Retina (tissue), 1 donor: Measurements from ENCODE around the gene MEIOSIN.
"Not testable (repeated sequence)": the region's sequence is repeated elsewhere in the genome, so short reads cannot be mapped to it uniquely, and the experiment has no call there.

Experiments
- DNase-seq: peaks from one replicate; pipeline ENCODE4 v3.0.0-alpha.2; 2016

Gene MEIOSIN, protein sequence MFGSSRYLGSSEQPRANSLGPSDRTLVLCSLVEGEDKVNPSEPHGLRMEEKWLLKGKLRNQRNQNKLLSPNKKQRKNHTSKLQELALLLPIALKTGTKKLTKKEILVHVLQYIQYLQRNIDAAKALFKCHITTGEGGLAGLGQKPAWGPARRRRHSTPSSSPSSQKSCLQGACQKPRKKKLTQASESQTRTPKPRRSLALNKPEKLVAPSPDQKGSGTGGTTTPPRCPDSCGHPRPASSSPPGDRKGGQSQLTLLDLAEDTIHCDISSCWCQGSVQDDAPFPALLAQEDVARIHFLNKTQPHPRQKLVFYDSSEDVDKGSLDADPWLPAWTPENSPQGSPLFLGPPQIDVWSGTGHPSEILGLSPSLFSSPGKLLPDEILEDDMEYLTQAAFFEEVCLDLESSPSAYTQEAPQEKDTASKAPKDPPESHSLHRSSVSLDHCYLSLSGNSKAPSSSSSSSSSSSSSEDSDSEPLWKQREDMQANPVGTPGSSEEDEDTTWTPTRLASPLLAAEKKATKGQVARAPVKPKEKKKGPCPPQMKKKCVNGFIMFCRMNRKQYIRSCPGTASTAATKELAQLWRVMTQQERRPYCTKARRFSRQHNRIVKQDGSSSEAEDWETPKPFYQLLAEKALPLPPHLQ

DNA sequence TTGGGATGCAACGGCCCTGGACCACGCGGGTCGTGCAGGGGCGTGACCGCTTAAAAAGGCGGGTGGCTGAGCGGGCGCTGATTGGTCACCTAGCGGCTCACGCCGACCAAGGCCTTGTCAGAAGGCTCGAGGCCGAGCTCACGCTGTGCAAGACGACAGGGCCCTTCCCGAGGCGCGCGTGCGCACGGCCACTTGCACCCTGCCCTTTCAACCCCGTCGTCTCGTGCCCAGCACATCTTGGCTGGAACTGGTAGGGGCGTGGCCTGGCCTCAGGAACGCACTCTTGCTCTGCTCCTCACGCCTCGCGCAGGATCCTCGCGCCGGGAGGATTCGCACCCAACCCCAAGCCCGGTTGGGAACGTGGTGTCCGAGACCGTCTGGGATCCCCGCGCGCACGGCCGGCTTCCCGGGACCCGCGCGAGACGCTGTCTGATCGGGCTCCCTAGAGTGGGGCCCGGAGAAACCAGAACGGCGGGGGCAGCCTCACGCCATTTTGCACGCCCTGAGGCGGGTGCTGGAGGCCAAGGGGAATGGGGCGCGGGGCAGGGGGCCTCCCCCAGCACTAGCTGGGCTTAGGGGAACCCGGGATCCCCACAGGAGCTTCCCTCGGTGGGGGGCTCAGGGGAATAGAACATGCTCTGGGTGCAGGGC, at the start of gene MEIOSIN:
TSS of gene MEIOSIN (plus strand) at position 280 of the 651 bp plus-strand sequence. CDS start 1,938 bp downstream, outside the sequence.
- DNase-seq = no peak

DNA sequence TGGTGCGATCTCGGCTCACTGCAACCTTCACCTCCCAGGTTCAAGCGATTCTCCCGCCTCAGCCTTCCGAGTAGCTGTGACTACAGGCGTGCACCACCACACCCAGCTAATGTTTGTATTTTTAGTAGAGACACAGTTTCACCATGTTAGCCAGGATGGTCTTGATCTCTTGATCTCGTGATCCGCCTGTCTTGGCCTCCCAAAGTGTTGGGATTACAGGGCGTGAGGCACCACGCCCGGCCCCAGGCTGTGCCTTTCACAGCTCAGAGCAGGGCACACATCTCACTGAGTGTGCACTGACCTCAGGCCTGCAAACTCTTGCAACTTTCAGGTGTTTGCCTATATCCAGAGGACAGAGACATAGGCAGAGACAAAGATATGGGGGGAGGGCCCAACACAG, 48.2 kb upstream of the MEIOSIN start:
- not testable (repeated sequence) for DNase-seq

DNA sequence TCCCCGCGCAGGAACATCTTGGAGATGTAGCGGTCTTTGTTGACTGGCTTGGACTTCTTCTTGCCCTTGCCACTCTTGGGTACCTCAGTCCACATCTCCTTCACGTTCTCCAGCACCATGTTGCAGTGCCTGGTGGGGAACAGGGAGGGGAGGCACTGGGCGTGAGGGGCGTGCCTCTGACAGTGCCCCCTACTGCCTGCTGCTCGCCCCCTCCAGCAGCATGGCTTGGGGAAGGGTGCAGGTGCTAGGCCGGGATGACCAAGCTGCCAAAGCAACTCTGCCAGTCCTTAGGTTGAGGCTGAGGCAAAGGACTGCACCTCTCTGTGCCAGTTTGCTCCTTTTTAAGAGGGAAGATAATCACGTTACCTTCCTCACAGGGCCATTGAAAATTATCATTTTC, 45.6 kb upstream of the MEIOSIN start:
- no peak for DNase-seq

DNA sequence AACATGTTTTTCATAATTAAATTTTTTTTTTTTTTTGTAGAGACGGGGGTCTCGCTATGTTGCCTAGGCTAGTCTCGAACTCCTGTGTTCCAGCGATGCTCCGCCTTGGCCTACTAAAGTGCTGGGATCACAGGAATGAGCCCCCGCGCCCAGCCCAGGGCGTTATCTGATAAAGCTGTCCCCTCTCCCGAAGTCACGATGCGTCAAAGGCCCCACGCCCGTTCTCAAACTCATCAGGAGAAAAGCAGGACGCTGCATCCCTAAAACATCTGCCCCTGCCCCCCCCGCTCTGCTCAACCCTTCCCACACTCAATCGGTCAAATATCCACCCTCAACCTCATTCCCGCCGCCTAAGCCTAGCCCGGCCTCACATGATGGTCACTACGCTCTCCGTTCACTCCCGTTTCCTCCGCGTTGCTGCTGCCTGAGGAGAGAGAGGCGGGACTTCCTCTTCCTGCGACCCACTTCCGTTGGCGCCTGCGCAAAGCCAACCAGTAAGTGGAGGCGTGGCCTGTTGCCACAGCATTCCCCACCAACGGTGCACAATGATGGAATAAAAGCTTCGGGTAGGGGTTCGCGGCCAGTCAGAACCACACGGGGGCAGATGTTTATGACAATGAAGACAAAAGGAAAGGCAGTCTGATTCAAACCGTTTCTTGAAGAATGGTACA, 41.6 kb upstream of the MEIOSIN start, which contains the start of gene SNRPD2:
TSS of gene SNRPD2 (minus strand) at position 438 of the 671 bp plus-strand sequence. CDS start at position 373, 65 bp downstream.
- peak; percentile 100 for DNase-seq

- peak; percentile 100 for DNase-seq
Observed at GRCh38 chr19:45692187-45693105, 40.8 kb upstream of the MEIOSIN start, which contains the start of gene QPCTL. QPCTL (plus strand) TSS chr19:45692666; CDS start chr19:45692704, 38 bp downstream.

DNA sequence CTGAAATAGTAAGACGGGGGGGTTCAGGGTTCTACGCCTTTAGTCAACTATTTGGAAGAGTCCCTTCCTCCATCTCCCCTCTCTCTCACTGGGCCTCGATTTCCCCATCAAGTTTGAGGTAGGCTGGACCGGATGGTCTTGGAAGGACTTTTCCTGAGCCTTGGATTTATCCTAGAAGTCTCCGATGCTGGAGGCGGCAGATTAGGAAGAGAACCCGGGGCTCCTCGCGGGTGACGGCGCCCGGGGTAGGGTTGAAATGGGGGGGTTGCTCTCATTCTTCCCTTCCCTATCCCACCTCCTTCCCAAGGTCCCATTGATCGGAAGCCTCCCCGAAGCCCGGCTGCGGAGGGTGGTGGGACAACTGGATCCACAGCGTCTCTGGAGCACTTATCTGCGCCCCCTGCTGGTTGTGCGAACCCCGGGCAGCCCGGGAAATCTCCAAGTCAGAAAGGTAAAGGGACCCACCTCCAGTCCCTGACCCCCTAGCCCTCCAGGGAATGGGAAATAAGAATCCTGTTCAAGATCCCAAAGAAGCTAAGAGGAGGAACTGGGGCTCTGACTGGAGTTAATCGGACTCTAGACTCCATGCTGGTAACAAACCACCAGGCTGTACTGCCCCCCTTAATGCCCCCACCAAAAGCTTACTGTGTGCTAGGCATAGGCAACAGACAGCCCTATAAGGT, 40.0 kb upstream of the MEIOSIN start:
- DNase-seq = peak; percentile 85

- DNase-seq = no peak
Observed at GRCh38 chr19:45701676-45702075, 31.6 kb upstream of the MEIOSIN start.

DNA sequence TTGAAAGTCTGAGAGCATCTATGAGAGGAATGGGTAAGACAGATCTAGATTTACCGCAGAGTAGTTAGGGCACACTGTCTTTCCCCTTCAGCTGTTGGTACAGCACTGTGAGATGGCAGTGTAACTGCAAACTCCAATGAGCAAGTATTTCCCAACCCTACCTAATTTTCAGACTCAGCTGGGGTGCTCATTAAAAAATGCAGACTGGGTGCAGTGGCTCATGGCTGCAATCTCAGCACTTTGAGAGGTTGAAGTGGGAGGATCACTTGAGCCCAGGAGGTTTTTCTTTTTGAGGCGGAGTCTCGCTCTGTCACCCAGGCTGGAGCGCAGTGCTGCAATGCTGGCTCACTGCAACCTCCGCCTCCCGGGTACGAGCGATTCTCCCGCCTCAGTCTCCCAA, 28.1 kb upstream of the MEIOSIN start:
- no peak for DNase-seq

- DNase-seq = no peak
Observed at GRCh38 chr19:45705710-45706415, 27.4 kb upstream of the MEIOSIN start.

- no peak for DNase-seq
Observed at GRCh38 chr19:45710356-45711130, 22.7 kb upstream of the MEIOSIN start.

GRCh38 chr19:45711851-45712698, 21.2 kb upstream of the MEIOSIN start:
- no peak for DNase-seq

DNA sequence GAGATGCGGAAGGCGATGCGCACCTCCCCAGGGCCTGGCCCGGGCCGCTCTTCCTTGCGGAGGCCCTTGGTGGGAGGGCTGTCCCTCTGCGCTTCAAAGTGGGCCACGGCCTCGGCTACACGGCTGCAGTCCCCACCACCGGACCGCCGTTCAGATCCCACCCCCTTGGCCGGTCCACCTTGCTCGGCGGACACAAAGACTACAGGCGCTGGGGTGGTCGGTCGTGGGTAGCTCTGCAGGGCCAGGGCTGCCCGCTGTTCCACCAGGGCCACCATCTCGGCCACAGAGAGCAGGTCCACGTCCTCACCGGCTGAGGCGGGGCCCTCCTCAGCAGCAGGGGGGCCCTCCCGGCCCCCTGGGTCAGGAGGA, 20.6 kb upstream of the MEIOSIN start:
- DNase-seq = no peak

DNA sequence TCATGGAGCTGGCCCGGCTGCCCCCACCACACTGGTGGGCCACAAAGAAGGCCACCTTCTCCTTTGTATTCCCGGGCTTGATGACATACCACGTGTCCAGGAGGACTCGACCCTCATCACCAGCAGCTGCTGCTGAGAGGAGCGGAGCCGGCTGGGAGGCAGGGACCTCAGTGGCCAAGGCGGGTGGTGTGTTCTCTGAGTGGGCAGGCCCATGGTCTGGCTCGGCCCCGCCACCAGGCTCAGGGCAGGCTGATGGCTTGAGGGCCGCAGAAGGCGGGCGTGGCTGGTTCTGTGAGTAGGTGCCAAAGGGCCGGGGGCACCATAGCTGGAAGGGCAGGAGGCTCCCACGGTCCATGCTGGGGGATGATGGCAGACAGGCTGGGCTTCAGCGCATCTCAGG, 20.1 kb upstream of the MEIOSIN start:
- no peak for DNase-seq

GRCh38 chr19:45715139-45715538, 18.1 kb upstream of the MEIOSIN start:
- DNase-seq = no peak

DNA sequence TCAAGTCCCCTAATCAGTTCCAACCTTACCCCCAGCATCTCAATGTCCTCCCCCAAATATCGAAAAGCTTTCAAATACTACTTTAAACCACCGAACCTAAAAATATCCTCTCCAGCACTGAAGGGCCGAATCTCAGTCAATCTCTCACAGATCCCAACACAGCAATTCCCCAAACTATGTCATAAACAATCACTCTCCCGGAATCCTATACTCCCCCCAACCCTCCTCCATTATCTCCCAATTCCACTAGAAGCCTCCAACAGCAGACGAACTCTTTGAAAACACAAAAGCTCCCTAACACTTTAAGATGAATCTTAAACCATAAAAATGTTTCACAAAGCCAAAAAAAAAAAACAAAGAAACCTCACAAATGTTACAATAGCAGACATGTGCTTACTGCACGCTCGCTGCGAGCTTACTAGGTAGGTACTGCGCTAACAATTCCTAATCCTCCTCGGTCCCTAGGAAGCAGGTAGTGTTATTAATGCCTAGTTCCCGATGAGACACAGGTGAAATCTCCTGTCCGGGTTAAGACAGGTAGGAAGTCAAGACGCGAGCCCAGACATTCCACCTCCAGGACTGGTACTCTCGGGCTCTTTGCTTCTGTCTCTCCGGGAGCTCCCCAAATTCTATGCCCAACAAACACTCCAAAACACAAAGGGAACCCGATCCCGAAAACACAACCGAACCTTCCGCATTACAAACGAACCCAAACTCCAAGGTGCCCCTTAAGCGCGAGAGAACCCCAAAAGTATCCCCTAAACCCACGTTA, 16.7 kb upstream of the MEIOSIN start:
- no peak for DNase-seq

DNA sequence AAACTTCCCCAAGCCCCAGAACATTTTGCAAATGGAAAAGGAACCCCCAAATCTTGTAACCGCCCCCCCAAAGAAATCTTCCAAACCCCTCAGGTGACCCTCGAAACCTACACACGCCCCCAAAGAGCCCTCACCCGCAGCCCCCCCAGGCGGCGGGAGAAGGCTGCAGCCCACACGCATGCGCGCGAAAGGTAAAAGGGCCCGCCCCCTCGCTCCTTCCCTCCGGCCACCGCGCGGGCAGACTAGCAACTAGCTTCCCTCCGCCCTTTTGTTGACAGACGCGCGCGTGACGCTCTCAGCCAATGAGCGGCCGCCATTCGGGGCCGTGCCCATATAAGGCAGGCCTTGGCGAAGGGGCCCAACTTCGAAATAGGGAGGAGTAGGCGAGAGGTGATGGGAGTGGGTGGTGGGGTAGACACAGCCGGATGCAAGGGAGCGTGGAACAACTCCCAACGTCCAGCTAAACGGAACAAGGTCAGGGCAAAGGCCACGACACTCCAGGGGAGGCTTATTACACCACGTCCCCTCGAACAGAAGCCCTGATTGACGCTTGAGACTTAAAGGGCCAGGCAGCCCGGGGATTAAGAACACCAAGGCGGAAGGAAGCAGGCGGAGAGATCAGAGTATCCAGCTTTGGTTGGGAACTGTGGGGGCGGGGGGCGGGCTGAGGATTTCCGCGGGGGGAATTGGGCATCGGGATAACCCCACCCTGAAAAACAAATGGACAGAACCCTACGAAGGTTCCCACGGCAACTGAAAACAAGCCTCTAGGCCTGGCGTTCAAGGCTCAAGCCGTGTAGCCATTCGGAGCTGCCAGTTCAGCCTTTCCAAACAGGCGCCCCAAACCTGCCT, 15.9 kb upstream of the MEIOSIN start:
- peak; percentile 97 for DNase-seq
